ENCODE data around the gene PTPMT1. TPM values are rescaled to one million over a fixed set of nuclear protein-coding genes. Genes with fewer than 3 reads are reported as not detected.
A peak's percentile ranks its signal among the peaks of the same experiment; 100 is the strongest.

PTPMT1 gene
- total RNA-seq, 1 donor from 2014 or later: 79.1 TPM

DNA sequence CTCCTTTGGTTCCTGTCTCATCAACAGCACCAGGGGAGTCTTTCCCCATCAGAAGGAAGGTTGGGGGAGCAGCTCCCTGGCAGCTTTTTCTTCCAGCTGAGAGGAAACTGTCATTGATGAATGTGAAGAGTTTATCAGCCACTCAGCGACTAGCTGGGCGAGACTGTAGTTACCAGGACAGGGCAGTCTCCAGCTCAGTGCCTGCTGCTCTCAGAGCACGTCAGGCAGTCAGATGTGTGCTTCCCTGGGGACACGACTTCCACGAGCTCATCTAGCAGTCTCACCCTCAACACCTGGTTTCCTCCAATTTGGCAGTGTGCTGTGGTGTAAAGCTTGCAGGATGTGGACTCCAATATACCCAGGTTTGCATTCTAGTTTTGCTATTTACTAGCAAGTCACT is 41.3 kb downstream of the PTPMT1 start:
- peak; percentile 22 for DNase-seq (ENCODE audit: low read depth)

DNA sequence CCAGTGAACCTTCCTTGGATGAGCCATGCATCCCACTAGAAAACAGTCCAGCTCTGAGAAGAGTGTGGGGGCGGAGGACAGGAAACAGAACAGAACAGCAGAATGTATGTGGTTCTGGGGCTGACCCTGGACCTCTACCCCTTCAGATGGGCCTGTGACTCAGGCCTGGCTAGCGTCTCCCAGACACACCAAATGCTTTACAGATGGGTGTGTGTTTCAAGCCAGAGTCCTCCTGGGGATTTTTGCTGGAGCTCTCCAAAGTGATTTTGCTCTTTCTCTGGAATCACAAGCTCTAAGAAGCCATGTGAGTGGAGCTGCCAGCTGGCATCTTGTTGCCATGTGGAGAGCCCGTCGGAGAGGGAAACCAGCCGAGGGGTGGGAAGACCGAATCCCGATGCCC is 42.0 kb downstream of the PTPMT1 start:
- DNase-seq (ENCODE audit: low read depth): peak; percentile 77

DNA sequence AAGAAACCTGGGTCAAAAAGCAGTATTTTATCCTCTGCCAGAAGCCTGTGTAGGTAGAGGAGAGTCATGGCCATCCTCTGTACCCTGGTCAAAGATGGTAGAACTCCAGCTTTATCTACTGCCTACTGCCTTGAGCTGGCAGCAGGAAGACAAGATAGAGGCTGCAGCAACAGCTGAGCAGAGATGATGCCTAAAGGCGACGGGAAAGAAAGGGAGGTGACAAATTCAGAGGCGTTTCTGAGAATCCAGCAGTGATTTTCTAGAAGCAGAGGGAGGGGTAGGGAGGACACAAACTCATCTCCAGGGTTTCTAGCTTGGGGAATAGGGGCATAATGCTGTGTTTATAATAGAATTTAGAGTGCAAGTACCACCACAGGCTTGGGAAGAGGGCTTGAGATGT is 44.3 kb downstream of the PTPMT1 start:
- DNase-seq (ENCODE audit: low read depth): no peak

DNA sequence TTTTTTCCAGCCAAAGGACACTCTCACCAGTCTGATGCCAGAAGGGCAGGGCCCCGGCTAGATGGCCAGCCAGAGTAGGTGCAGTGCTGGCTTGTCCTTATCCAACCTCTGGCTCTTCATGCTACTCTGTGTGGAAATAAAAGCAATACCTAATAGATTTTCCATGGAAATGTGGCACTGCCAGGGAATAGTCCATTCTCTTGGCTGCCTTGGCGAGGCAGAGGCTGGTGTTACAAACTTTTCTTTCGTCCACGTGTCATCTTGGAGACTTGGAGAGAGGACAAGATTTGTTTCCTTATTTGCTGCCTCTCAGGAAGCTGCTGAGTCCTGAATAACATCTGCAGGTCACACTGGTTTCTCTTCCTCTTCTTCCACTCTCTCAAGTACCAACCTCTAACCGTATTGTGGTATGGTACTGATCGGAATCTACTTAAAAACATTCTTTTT is 46.0 kb downstream of the PTPMT1 start:
- DNase-seq (ENCODE audit: low read depth): no peak

DNA sequence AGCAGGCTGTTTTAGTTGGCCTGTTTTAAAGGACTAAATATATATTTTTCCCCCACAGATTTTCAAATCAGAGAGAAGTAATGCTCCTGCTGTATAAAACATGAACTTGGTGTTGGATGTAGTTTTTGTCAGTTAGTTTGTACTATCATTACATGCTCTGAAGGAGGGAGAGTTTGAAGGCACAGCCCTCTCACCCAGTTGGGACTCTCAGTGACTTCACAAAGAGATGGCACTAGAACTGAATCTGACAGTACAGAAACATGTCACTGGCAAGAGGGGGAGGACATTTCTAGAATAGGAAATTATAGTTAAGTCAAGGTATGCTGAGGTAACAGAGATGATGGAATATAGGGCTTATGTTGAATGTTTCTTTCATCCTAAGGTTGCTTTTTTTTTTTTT is 49.9 kb downstream of the PTPMT1 start:
- DNase-seq (ENCODE audit: low read depth): no peak

DNA sequence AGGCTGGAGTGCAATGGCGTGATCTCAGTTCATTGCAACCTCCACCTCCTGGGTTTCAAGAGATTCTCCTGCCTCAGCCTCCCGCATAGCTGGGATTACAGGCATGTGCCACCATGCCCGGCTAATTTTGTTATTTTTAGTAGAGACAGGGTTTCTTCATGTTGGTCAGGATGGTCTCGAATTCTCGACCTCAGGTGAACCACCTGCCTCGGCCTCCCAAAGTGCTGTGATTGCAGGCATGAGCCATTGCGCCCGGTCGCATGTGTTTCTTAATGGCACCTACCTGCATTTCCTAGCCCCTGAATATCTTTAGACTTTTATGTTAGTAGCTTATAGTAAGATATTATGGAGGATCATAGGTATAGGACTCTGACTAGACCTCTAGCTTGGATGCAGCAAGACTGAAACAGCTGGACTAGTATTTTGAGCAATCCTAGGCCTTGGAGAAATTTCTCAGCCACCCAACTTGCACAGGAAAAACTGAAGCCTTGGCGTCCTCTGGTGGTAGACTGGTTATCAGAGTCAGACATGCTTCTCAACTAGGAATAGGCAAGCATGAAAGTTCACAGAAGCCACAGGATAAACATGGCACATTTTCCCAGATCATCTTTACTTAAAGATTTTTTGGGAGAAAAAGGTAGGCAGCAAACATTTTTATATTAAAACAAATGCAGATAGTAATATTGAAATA is 51.5 kb downstream of the PTPMT1 start:
- DNase-seq (ENCODE audit: low read depth): peak; percentile 83

DNA sequence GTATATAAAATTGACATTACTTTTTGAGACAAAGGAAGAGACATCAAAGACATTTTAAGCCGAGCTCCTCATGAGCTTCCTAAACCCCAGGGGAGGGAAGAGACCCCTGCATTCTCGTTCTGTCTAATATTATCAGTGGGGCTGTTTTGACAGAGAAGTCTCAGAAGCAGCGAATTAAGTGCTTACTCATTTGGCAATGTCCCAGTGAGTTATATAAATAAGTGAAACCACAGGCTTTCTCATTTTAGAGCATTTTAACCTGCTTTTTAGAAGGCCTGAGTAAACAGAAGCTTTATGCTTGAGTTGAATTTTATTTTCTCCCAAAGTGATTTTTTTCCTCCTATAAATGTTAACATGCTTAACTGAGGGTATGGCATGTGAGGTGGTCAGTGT is 52.0 kb downstream of the PTPMT1 start:
- peak; percentile 30 for DNase-seq (ENCODE audit: low read depth)

DNA sequence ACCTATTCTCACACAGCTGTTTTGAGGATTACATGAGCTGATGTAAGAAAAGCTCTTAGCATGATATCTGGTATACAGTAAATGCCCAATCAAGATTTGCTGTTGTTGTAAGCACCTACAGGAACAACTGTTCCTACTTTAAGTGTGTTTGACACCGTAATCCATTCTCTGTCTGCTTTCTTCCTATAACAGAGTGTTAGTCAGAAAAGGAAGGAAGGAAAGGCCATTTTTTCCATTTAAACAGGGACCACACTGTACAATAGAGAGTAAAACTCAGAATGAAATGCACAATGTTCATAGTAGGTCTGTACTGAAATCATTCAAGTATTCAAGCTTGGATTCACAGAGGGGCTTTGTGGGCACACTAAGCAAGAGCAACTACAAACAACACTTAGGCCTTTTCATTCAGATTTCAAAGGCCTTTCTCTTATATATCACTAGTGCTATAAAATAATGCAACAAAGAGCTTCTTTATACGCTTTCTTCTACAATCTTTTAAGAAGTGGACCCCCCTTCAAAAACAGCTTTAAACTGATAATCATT is 55.5 kb downstream of the PTPMT1 start:
- no peak for DNase-seq (ENCODE audit: low read depth)

Other genes with a start within 250 kb of the PTPMT1 start
- not detected in 2 replicates for gene MYBPC3, start 212.9 kb upstream of the PTPMT1 start, total RNA-seq
- gene SPI1, start 187.1 kb upstream of the PTPMT1 start, total RNA-seq: not detected in 2 replicates
- 124 and 131 TPM in 2 replicates for gene SLC39A13, start 157.0 kb upstream of the PTPMT1 start, total RNA-seq
- gene PSMC3, start 139.2 kb upstream of the PTPMT1 start, total RNA-seq: 257 and 296 TPM in 2 replicates
- gene RAPSN, start 116.5 kb upstream of the PTPMT1 start, total RNA-seq: 321 and 358 TPM in 2 replicates
- 74.7 and 127 TPM in 2 replicates for gene CELF1, start 12.5 kb upstream of the PTPMT1 start, total RNA-seq
- gene KBTBD4, start 13.4 kb downstream of the PTPMT1 start, total RNA-seq: 20.8 and 24.1 TPM in 2 replicates
- 111 and 133 TPM in 2 replicates for gene NDUFS3, start 13.5 kb downstream of the PTPMT1 start, total RNA-seq
- gene FAM180B, start 21.1 kb downstream of the PTPMT1 start, total RNA-seq: 1.8 and 2.8 TPM in 2 replicates
- gene C1QTNF4, start 28.8 kb downstream of the PTPMT1 start, total RNA-seq: 0.13 and 0.16 TPM in 2 replicates
- 88.2 and 91.7 TPM in 2 replicates for gene MTCH2, start 77.0 kb downstream of the PTPMT1 start, total RNA-seq
- gene AGBL2, start 149.8 kb downstream of the PTPMT1 start, total RNA-seq: 0.05 and 0.67 TPM in 2 replicates
- 47.2 and 76.6 TPM in 2 replicates for gene FNBP4, start 201.7 kb downstream of the PTPMT1 start, total RNA-seq